ENCODE measurements around the gene ENGASE.
"Not testable (repeated sequence)": the region's sequence is repeated elsewhere in the genome, so short reads cannot be mapped to it uniquely, and the experiment has no call there.

Gene ENGASE

DNA sequence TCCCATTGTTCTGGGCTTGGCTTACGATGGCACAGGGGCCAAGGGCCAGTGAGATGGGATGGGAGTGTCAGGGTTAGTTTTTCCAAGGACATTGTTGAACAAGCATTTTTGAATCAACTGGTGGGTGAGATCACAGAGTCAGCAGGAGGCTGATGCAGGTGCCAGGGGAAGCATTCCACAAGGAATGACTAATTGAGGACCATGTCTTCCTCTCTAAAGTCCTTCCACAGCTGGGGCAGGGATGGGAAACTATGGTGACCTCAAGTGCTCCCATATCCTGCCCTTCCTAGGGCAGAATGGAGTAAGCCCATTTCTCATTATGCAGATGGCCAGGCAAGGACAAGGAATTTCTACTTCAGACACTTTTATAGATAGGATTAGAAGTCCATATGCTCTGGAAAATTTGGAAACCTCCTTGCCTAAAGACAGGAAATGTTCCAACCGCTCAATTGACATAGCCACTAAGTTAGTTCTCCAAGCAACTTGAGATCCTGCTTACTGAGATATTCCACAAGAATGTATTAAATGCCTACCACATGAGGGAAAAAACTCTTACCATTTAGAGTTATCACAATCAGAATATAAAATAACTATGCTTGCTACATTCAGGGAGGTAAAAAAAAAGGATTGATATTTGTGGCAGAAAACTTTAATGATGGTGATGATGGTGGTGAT, 21.2 kb upstream of the ENGASE start:
- DNase-seq (ENCODE audit: low read depth in 2 of 2) = no peak

GRCh38 chr17:79054200-79054960, 20.2 kb upstream of the ENGASE start:
- DNase-seq (ENCODE audit: low read depth in 2 of 2) = no peak

GRCh38 chr17:79055197-79055596, 19.4 kb upstream of the ENGASE start:
- DNase-seq (ENCODE audit: low read depth in 2 of 2) = no peak

GRCh38 chr17:79057737-79058385, 16.8 kb upstream of the ENGASE start:
- no peak for DNase-seq (ENCODE audit: low read depth in 2 of 2)

DNA sequence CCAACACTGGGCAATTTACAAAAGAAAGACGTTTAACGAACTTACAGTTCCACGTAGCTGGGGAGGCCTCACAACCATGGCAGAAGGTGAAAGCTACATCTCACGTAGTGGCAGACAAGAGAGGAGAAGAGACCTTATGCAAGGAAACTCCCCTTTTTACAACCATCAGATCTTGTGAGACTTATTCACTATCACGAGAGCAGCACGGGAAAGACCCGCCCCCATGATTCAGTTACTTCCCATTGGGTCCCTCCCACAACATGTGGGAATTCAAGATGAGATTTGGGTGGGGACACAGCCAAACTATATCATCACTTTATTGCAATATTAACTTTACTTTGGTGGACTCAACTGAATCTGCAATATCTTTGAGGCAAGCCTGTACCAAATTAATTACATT, 11.9 kb upstream of the ENGASE start:
- no peak for DNase-seq (ENCODE audit: low read depth in 2 of 2)

DNA sequence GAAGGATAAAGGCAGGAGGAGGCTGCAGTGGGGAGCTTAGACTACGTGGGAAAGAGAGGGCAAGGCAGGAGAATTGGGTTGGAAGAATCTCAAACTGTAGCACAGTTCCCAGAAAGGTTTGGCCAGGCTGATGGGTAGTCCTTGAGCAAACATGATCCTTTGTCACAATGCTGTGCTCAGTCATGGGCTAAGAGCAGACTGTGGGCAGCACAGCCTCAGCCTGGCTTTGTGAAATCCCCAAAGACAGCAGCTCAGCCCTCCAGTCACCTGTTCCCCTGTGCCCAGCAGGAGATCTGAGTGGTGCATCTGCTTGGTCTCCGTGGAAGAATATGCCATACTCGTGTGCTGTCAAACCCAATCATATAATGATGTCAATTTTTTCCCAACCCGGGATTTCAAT, 10.6 kb upstream of the ENGASE start:
- DNase-seq (ENCODE audit: low read depth in 2 of 2) = no peak

- peak in 1 of 2 donors; percentile 59 for DNase-seq (ENCODE audit: low read depth in 2 of 2)
Measured at GRCh38 chr17:79065105-79065670, 9.4 kb upstream of the ENGASE start.

DNA sequence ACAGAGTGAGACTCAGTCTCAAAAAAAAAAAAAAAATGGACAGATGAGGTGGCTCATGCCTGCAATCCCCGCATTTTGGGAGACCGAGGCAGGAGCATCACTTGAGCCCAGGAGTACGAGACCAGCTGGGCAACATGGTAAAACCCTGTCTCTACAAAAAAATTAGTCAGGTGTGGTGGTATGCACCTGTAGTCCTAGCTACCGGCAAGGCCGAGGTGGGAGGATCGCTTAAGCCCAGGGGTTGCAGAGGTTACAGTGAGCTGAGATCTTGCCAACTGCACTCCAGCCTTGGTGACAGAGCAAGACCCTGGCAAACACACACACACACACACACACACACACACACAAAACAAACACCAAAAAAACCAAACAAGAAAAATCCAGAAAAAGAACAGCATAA, 7.7 kb upstream of the ENGASE start:
- no peak for DNase-seq (ENCODE audit: low read depth in 2 of 2)

GRCh38 chr17:79070266-79070880, 4.3 kb upstream of the ENGASE start:
- no peak for DNase-seq (ENCODE audit: low read depth in 2 of 2)

- no peak for DNase-seq (ENCODE audit: low read depth in 2 of 2)
Measured at GRCh38 chr17:79071161-79071740, 3.4 kb upstream of the ENGASE start.

GRCh38 chr17:79072544-79072943, 2.1 kb upstream of the ENGASE start:
- no peak for DNase-seq (ENCODE audit: low read depth in 2 of 2)

GRCh38 chr17:79073016-79073705, 1.5 kb upstream of the ENGASE start:
- DNase-seq (ENCODE audit: low read depth in 2 of 2) = no peak

DNA sequence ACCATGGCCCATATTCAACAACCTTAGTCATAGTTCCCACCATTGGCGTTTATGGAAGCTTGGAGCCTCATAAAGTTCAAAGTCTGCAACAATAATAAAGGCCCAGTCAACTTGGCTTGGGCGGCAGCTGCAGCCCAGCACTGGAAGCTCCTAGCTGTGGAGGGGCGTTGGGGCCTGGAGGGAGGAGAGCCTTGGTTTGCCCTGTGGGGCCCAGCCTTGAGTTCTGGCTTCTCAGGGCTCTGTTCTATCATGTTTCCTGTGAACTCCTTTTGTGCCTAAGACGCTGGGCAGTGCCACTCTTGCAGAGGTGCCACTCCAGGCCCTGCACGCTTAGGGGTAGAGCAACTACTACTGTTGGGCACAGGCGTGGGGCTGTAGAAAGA, 927 bp upstream of the ENGASE start:
- DNase-seq (ENCODE audit: low read depth in 2 of 2) = no peak

- DNase-seq (ENCODE audit: low read depth in 2 of 2) = not testable (repeated sequence)
Measured at GRCh38 chr17:79074121-79074648, 439 bp upstream of the ENGASE start.

DNA sequence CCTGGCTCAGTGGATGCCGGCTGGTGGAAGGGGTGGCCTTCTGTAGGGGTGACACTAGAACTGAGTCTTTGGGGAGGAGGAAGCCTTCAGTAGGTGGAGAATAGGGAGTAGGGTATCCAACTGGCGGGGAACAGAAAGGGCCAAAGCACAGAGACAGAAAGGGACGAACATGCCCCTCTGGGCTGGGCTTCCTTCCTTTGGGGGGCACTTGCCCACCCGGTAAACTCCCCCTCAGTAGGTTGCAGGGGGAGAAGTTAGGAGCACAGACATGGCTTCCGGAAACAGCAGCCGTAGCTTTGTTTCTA, 774 bp downstream of the ENGASE start:
- no peak for DNase-seq (ENCODE audit: low read depth in 2 of 2)

GRCh38 chr17:79075861-79076406, 1.3 kb downstream of the ENGASE start:
- DNase-seq (ENCODE audit: low read depth in 2 of 2) = no peak

GRCh38 chr17:79077587-79077986, 3.0 kb downstream of the ENGASE start:
- no peak for DNase-seq (ENCODE audit: low read depth in 2 of 2)

GRCh38 chr17:79078476-79079190, 4.0 kb downstream of the ENGASE start:
- DNase-seq (ENCODE audit: low read depth in 2 of 2) = no peak

DNA sequence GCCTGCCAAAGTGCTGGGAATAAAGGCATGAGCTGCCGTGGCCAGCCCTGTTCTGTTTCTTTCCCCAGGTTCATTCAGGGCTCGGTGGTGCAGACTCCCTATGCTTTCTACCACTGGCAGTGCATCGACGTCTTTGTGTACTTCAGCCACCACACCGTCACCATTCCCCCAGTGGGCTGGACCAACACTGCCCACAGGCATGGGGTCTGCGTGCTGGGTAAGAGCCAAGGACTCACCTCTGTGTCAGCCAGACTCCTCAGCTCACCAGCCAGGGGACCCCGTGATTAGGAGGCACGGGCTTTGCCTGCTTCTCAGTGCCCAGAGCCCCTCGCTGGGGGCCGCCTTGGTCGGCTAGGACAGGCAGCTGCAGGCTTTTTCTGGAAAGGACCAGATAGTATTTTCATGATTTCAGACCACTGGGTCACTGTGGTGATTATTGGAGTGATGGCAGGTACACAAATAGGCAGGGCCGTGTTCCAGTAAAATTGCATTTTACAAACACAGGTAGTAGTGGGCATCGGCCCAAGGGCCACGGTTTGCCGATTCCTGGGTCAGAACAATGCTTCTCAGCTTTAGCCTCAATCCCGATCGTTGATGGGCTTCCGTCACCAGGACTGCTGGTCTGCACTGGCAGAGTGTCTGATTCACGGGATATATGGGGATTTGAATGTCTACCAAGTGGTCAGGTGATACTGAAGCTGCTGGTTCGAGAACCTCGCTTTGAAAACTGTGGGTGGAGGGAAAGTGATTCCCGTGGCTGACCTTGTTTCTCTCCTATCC, 5.0 kb downstream of the ENGASE start:
- no peak for DNase-seq (ENCODE audit: low read depth in 2 of 2)

Measured in stimulated activated CD4-positive, alpha-beta T cell treated with anti-CD3 and anti-CD28 coated beads, Interleukin-1b, Interleukin-23, amount 100 ng/mL, for 4 hours (primary cell).